H9 (cell line): ENCODE measurements around the gene EVPL. TPM values are rescaled to one million over a fixed set of nuclear protein-coding genes. Genes with fewer than 3 reads are reported as not detected.

Experiments
- DNase-seq: peaks from one replicate; pipeline ENCODE4 v3.0.0-alpha.2; 2017
- H2AFZ ChIP-seq: one replicate; pipeline ENCODE4 v1.6.1; 2013; ENCODE audit warnings: mild to moderate bottlenecking, low read length, control low read depth, moderate library complexity
- H2AK5ac ChIP-seq: 2 replicates; pipeline ENCODE4 v1.6.1; 2013; ENCODE audit warnings: low read length, control low read depth, mixed read lengths; ENCODE audit not compliant: insufficient read length
- H2BK120ac ChIP-seq: one replicate; pipeline ENCODE4 v1.6.1; 2013; ENCODE audit warnings: low read depth, mild to moderate bottlenecking, low read length, control low read depth, inconsistent platforms; ENCODE audit not compliant: poor library complexity, severe bottlenecking
- H2BK12ac ChIP-seq: 2 replicates; pipeline ENCODE4 v1.6.1; 2013; ENCODE audit warnings: low read length, control low read depth, mixed read lengths, low read depth; ENCODE audit not compliant: insufficient read length
- H2BK15ac ChIP-seq: 2 replicates; pipeline ENCODE4 v1.6.1; 2013; ENCODE audit warnings: low read depth, low read length, control low read depth
- H2BK20ac ChIP-seq: one replicate; pipeline ENCODE4 v1.6.1; 2013; ENCODE audit warnings: low read depth, mild to moderate bottlenecking, low read length, control low read depth, inconsistent platforms; ENCODE audit not compliant: poor library complexity, severe bottlenecking
- H2BK5ac ChIP-seq: 2 replicates; pipeline ENCODE4 v1.6.1; 2013; ENCODE audit warnings: low read length, control low read depth, mixed read lengths; ENCODE audit not compliant: insufficient read length
- H3K14ac ChIP-seq: 2 replicates; pipeline ENCODE4 v1.6.1; 2013; ENCODE audit warnings: low read length, control low read depth; ENCODE audit not compliant: insufficient read depth
- H3K18ac ChIP-seq: 2 replicates; pipeline ENCODE4 v1.6.1; 2013; ENCODE audit warnings: low read depth, mild to moderate bottlenecking, mixed read lengths, low read length, control low read depth; ENCODE audit not compliant: insufficient read length
- H3K23ac ChIP-seq: 2 replicates; pipeline ENCODE4 v1.6.1; 2013; ENCODE audit warnings: low read length, control low read depth, mixed read lengths, low read depth; ENCODE audit not compliant: insufficient read length
- H3K23me2 ChIP-seq: 2 replicates; pipeline ENCODE4 v1.6.1; 2013; ENCODE audit warnings: low read depth, mild to moderate bottlenecking, mixed read lengths, low read length, control low read depth; ENCODE audit not compliant: insufficient read length, poor library complexity, severe bottlenecking
- H3K27ac ChIP-seq: 2 replicates; pipeline ENCODE4 v1.5.1; 2013; ENCODE audit warnings: low read length, control low read depth, mixed read lengths, low read depth; ENCODE audit not compliant: insufficient read length
- H3K27me3 ChIP-seq: 2 replicates; pipeline ENCODE4 v1.6.1; 2013; ENCODE audit warnings: low read length, control low read depth, inconsistent platforms; ENCODE audit not compliant: insufficient read depth
- H3K4ac ChIP-seq: 2 replicates; pipeline ENCODE4 v1.6.1; 2013; ENCODE audit warnings: low read depth, mild to moderate bottlenecking, control low read depth, inconsistent platforms, low read length, moderate library complexity
- H3K4me1 ChIP-seq: 2 replicates; pipeline ENCODE4 v1.6.1; 2013; ENCODE audit warnings: low read length, control low read depth, inconsistent platforms; ENCODE audit not compliant: insufficient read depth
- H3K4me2 ChIP-seq: 2 replicates; pipeline ENCODE4 v1.6.1; 2013; ENCODE audit warnings: low read length, control low read depth, mixed read lengths; ENCODE audit not compliant: insufficient read length, insufficient read depth
- H3K56ac ChIP-seq: 2 replicates; pipeline ENCODE4 v1.6.1; 2013; ENCODE audit warnings: low read depth, mild to moderate bottlenecking, mixed read lengths, low read length, control low read depth; ENCODE audit not compliant: insufficient read length
- H3K79me1 ChIP-seq: 2 replicates; pipeline ENCODE4 v1.6.1; 2013; ENCODE audit warnings: low read depth, mild to moderate bottlenecking, moderate library complexity, low read length, control low read depth, inconsistent platforms; ENCODE audit not compliant: insufficient read depth, poor library complexity, severe bottlenecking
- H3K79me2 ChIP-seq: 2 replicates; pipeline ENCODE4 v1.6.1; 2013; ENCODE audit warnings: low read length, control low read depth, inconsistent platforms; ENCODE audit not compliant: insufficient read depth
- H3K9ac ChIP-seq: 2 replicates; pipeline ENCODE4 v1.6.1; 2013; ENCODE audit warnings: low read length, control low read depth, mixed read lengths; ENCODE audit not compliant: insufficient read length; ENCODE audit errors: extremely low read depth
- H3K9me3 ChIP-seq: one replicate; pipeline ENCODE4 v1.6.1; 2013; ENCODE audit warnings: low read depth, low read length, inconsistent platforms; ENCODE audit not compliant: control insufficient read depth
- H3T11ph ChIP-seq: one replicate; pipeline ENCODE4 v1.6.1; 2013; ENCODE audit warnings: mild to moderate bottlenecking, low read length, control low read depth, inconsistent platforms
- H4K20me1 ChIP-seq: one replicate; pipeline ENCODE4 v1.6.1; 2013; ENCODE audit not compliant: control insufficient read depth, insufficient read length, insufficient read depth
- H4K5ac ChIP-seq: 2 replicates; pipeline ENCODE4 v1.6.1; 2013; ENCODE audit warnings: low read depth, mild to moderate bottlenecking, mixed read lengths, low read length, control low read depth; ENCODE audit not compliant: insufficient read length
- H4K8ac ChIP-seq: replicated peaks from 2 replicates; pipeline ENCODE4 v1.6.1; 2013; ENCODE audit warnings: low read length, control low read depth, mixed read lengths, low read depth; ENCODE audit not compliant: insufficient read length
- H4K91ac ChIP-seq: 2 replicates; pipeline ENCODE4 v1.6.1; 2013; ENCODE audit warnings: low read depth, mild to moderate bottlenecking, moderate library complexity, mixed read lengths, low read length, control low read depth; ENCODE audit not compliant: insufficient read length
- H3K27ac Mint-ChIP-seq, 3 experiments: 2 replicates in 2 of 3; 3 replicates in 1 of 3; pipeline ENCODE4 v1.8.0; 2020 to 2021; ENCODE audit warnings: mixed read lengths in 3 of 3, mild to moderate bottlenecking in 1 of 3, moderate library complexity in 1 of 3
- H3K27me3 Mint-ChIP-seq: 2 replicates; pipeline ENCODE4 v1.8.0; 2021; ENCODE audit warnings: low read depth, mild to moderate bottlenecking, moderate library complexity, mixed read lengths
- H3K36me3 Mint-ChIP-seq, 3 experiments: 2 replicates in 2 of 3; 3 replicates in 1 of 3; pipeline ENCODE4 v1.8.0; 2020 to 2021; ENCODE audit warnings: low read depth in 3 of 3, mixed read lengths in 3 of 3; ENCODE audit not compliant: insufficient read depth in 1 of 3
- H3K4me1 Mint-ChIP-seq, 2 experiments: 2 replicates each; pipeline ENCODE4 v1.8.0; 2020; ENCODE audit warnings: mixed read lengths in 2 of 2
- H3K4me3 Mint-ChIP-seq, 2 experiments: 2 replicates in 1 of 2; 3 replicates in 1 of 2; pipeline ENCODE4 v1.8.0; 2020 to 2021; ENCODE audit warnings: mild to moderate bottlenecking in 2 of 2, mixed read lengths in 2 of 2, moderate library complexity in 1 of 2
- H3K9me3 Mint-ChIP-seq, 2 experiments: 2 replicates in 1 of 2; 3 replicates in 1 of 2; pipeline ENCODE4 v1.8.0; 2020; ENCODE audit warnings: mild to moderate bottlenecking in 2 of 2, mixed read lengths in 2 of 2, moderate library complexity in 1 of 2
- CTCF ChIP-seq: fragments of 200-600 bp; sonication (generic); conservative IDR thresholded peaks from 3 replicates; pipeline ENCODE4 v1.8.0; 2021; ENCODE audit warnings: antibody characterized with exemption, mild to moderate bottlenecking
- WGBS: extraction: QIAGEN DNeasy Blood & Tissue Kit; methylation state at CpG from one replicate; pipeline ENCODE4 v1.1.7; 2013; ENCODE audit warnings: missing lambda C conversion rate, low lambda C conversion rate, mixed read lengths; ENCODE audit not compliant: insufficient read length; ENCODE audit errors: extremely low coverage; 5-methylcytosine and 5-hydroxymethylcytosine counted together
- total RNA-seq: library from RNA; stranded (reverse); gene quantifications from 2 replicates; pipeline ENCODE4 v1.2.1, GENCODE V29; 2021

Gene EVPL
- total RNA-seq, 1 experiment from 2014 or later, result 0.48 TPM

DNA sequence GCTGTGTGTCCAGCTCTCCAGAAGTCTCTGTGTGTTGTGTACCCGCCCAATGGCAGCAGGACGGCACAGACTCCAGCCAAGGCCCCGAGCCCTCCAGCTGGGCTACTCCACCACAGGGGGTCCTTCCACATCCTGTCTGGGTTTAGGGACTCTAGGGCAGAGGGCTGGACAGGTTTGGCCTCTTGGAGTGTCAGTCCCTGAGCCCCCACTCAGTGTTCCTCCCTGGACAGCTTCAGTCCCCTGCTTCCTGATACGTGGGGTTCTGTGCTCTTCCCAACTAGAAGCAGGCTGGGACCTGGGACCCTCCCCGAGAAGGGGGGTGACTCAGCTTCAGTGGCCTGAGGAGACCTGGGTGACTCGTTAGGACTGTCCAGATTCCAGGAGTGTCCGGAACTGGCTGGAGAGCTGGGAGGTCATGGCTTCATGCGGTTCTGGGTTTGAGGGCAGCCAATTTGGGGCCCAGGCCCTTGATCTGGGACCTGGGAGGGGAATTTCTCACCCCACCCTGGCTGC, 22.3 kb downstream of the EVPL start:
- H3K9me3 ChIP-seq, result no peaks in the 10 kb centered on the region
- DNase-seq, result no peak
- no peak overlapping the region for H3K4me2 ChIP-seq
- H3K4ac ChIP-seq, result no peak overlapping the region
- no peak overlapping the region for H2BK120ac ChIP-seq
- TF ChIP-seq CTCF, result no peak
- Mint-ChIP-seq H3K4me1 (peaks cover 2 to 8% of the 10 kb centered on the region in 2 experiments), H3K27me3 (peaks cover 2% of the 10 kb centered on the region; the same call in 1 of the 2 replicates), H3K27ac (peak overlapping the region in 1 of 3 experiments; percentile 86; a peak in 2 of 7 replicates), H3K36me3 (peaks cover 2 to 18% (median 9%) of the 10 kb centered on the region in 3 experiments; a peak in 6 of 7 replicates), H3K9me3 (peaks cover 0 to 1% of the 10 kb centered on the region in 2 experiments; a peak in 3 of 5 replicates), H3K4me3 (no peak overlapping the region)
- H3K23me2 ChIP-seq, result no peaks in the 10 kb centered on the region
- WGBS, result no CpG with 5 or more reads among the region's 8 CpGs
- H3K23ac ChIP-seq, result no peak overlapping the region
- H3K56ac ChIP-seq, result no peak overlapping the region
- H4K8ac ChIP-seq, result no peak overlapping the region
- H4K5ac ChIP-seq, result no peak overlapping the region
- no peak overlapping the region for H2BK12ac ChIP-seq
- H4K91ac ChIP-seq, result no peak overlapping the region
- H3T11ph ChIP-seq, result no peak overlapping the region
- peaks cover 2% of the 10 kb centered on the region for H4K20me1 ChIP-seq
- no peak overlapping the region for H2AFZ ChIP-seq
- no peak overlapping the region for H2AK5ac ChIP-seq
- no peak overlapping the region for H2BK5ac ChIP-seq
- H3K18ac ChIP-seq, result no peak overlapping the region
- H3K14ac ChIP-seq, result no peak overlapping the region
- H2BK15ac ChIP-seq, result no peak overlapping the region
- no peaks in the 10 kb centered on the region for H3K79me1 ChIP-seq
- no peak overlapping the region for H3K27ac ChIP-seq
- H2BK20ac ChIP-seq, result no peak overlapping the region
- no peaks in the 10 kb centered on the region for H3K4me1 ChIP-seq
- no peak overlapping the region for H3K9ac ChIP-seq
- no peaks in the 10 kb centered on the region for H3K79me2 ChIP-seq
- no peaks in the 10 kb centered on the region for H3K27me3 ChIP-seq
